DND-41 (cell line): ENCODE data around the gene KSR2.

Experiments
- ATAC-seq: fragments of 200-7000 bp; cut with Tn5 transposase; 3 replicates; pipeline ENCODE4 v1.9.1; 2021; ENCODE audit warnings: low read depth; ENCODE audit not compliant: insufficient read depth
- DNase-seq: peaks from one replicate; pipeline ENCODE4 v3.0.0-alpha.2; 2020
- H2AFZ ChIP-seq: 2 replicates; pipeline ENCODE4 v1.6.0; 2012; ENCODE audit warnings: low read depth, low read length
- H3K27ac ChIP-seq: 2 replicates; pipeline ENCODE4 v1.5.1; 2012; ENCODE audit warnings: low read length, inconsistent platforms
- H3K27me3 ChIP-seq: fragments of 200-600 bp; sonication (generic); 2 replicates; pipeline ENCODE4 v1.6.0; 2012; ENCODE audit warnings: low read length, mild to moderate bottlenecking, inconsistent platforms; ENCODE audit not compliant: insufficient read depth, poor library complexity
- H3K36me3 ChIP-seq: 2 replicates; pipeline ENCODE4 v1.5.1; 2012; ENCODE audit warnings: low read length, inconsistent platforms; ENCODE audit not compliant: insufficient read depth
- H3K4me1 ChIP-seq: 2 replicates; pipeline ENCODE4 v1.5.1; 2012; ENCODE audit warnings: mild to moderate bottlenecking, low read length; ENCODE audit not compliant: insufficient read depth
- H3K4me2 ChIP-seq: 2 replicates; pipeline ENCODE4 v1.6.0; 2012; ENCODE audit warnings: mild to moderate bottlenecking, moderate library complexity, low read length, inconsistent platforms; ENCODE audit not compliant: insufficient read depth
- H3K4me3 ChIP-seq, 2 experiments: fragments of 200-600 bp in 1 of 2; shearing (Covaris generic) in 1 of 2; 2 replicates each; pipeline ENCODE4 v1.5.1; 2012 to 2016; ENCODE audit warnings: inconsistent platforms in 2 of 2, low read length in 2 of 2, mild to moderate bottlenecking in 2 of 2, low read depth in 1 of 2, moderate library complexity in 1 of 2
- H3K79me2 ChIP-seq: 2 replicates; pipeline ENCODE4 v1.6.0; 2012; ENCODE audit warnings: low read length, inconsistent platforms; ENCODE audit not compliant: insufficient read depth
- H3K9ac ChIP-seq: 2 replicates; pipeline ENCODE4 v1.6.0; 2012; ENCODE audit warnings: low read depth, mild to moderate bottlenecking, inconsistent platforms, low read length, moderate library complexity
- H3K9me3 ChIP-seq: 2 replicates; pipeline ENCODE4 v1.5.1; 2012; ENCODE audit warnings: low read length, moderate library complexity, mild to moderate bottlenecking, inconsistent platforms; ENCODE audit not compliant: insufficient read depth, severe bottlenecking
- H4K20me1 ChIP-seq: 2 replicates; pipeline ENCODE4 v1.6.0; 2012; ENCODE audit warnings: low read length; ENCODE audit not compliant: insufficient read depth
- EZH2 ChIP-seq: IDR thresholded peaks from 3 replicates; pipeline ENCODE4 v1.6.1; 2012; ENCODE audit warnings: borderline replicate concordance, low read depth, mild to moderate bottlenecking, moderate library complexity, low read length, inconsistent platforms; ENCODE audit not compliant: severe bottlenecking
- TF ChIP-seq, protein P1 (sequence below): IDR thresholded peaks from 2 replicates; pipeline ENCODE4 v1.5.1; 2012; ENCODE audit warnings: borderline replicate concordance, low read length, moderate library complexity, mild to moderate bottlenecking; ENCODE audit not compliant: poor library complexity, severe bottlenecking; ENCODE audit errors: extremely low read depth

Gene KSR2

DNA sequence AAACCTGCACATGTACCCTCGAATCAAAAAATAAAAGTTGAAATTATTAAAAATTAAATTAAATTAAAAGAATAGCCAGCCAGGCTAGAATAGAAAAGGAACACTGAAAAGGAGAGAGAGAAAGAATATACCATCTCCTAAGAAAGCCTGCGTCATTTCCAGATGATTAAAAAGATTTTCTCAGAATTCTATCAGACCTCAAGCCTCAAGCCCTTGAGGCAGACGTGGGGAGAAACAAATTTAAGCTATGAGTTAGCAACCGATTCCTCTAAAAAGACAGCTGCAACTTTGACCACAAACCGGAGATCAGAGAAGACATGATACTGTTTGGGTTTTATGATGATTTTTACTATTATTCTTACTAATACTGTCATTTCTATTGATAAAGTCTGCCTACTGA lies 138.3 kb downstream of the KSR2 start:
- Histone ChIP-seq H3K79me2 (no peaks in the 10 kb centered on the region), H3K9ac (no peak overlapping the region; the same call in 1 of the 2 replicates), H3K27ac (peak overlapping the region; percentile 84), H3K4me3 (no peak overlapping the region), H3K36me3 (peaks cover 4% of the 10 kb centered on the region; the same call in 1 of the 2 replicates), H4K20me1 (no peaks in the 10 kb centered on the region), H3K27me3 (no peaks in the 10 kb centered on the region), H3K4me2 (peak overlapping the region; percentile 35; the same call in 1 of the 2 replicates), H2AFZ (no peak overlapping the region), H3K4me1 (peaks cover 33% of the 10 kb centered on the region), H3K9me3 (peaks cover 21% of the 10 kb centered on the region)
- DNase-seq (peak; percentile 69), ATAC-seq (peak; percentile 92)
- TF ChIP-seq, protein P1, sequence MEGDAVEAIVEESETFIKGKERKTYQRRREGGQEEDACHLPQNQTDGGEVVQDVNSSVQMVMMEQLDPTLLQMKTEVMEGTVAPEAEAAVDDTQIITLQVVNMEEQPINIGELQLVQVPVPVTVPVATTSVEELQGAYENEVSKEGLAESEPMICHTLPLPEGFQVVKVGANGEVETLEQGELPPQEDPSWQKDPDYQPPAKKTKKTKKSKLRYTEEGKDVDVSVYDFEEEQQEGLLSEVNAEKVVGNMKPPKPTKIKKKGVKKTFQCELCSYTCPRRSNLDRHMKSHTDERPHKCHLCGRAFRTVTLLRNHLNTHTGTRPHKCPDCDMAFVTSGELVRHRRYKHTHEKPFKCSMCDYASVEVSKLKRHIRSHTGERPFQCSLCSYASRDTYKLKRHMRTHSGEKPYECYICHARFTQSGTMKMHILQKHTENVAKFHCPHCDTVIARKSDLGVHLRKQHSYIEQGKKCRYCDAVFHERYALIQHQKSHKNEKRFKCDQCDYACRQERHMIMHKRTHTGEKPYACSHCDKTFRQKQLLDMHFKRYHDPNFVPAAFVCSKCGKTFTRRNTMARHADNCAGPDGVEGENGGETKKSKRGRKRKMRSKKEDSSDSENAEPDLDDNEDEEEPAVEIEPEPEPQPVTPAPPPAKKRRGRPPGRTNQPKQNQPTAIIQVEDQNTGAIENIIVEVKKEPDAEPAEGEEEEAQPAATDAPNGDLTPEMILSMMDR: no peak
- no peak for TF ChIP-seq EZH2

GRCh38 chr12:117829108-117829507 lies 139.7 kb downstream of the KSR2 start:
- Histone ChIP-seq H3K36me3 (peaks cover 4% of the 10 kb centered on the region; the same call in 1 of the 2 replicates), H2AFZ (no peak overlapping the region), H3K27ac (peak overlapping the region; percentile 84), H3K79me2 (no peaks in the 10 kb centered on the region), H4K20me1 (no peaks in the 10 kb centered on the region), H3K4me2 (no peak overlapping the region), H3K9ac (no peak overlapping the region), H3K4me3 (peak overlapping the region in 1 of 2 experiments; percentile 2; a peak in 1 of 4 replicates), H3K9me3 (peaks cover 21% of the 10 kb centered on the region), H3K27me3 (no peaks in the 10 kb centered on the region), H3K4me1 (peaks cover 33% of the 10 kb centered on the region)
- ATAC-seq: no peak
- no peak for TF ChIP-seq EZH2
- TF ChIP-seq, protein P1: no peak
- no peak for DNase-seq

DNA sequence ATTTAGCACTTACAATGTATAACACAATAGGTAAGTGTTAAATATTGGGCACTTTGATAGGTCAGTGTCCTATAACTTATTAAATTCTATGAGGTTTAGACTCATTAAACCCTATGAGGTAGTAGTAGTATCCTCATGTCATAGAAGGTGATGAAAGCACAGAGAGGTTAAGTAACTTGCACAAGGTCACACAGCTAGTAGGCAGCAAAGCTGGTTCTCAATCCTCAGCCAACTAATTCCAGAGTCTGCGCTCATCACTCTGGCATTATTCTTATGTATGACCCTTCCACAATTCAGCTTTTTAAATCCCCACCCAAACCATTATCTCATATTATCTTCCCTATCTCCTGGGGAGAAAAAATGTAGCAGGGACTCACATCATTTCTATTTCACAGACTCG lies 141.1 kb downstream of the KSR2 start:
- Histone ChIP-seq H3K79me2 (no peaks in the 10 kb centered on the region), H2AFZ (no peak overlapping the region), H4K20me1 (no peaks in the 10 kb centered on the region), H3K4me2 (no peak overlapping the region), H3K27ac (no peak overlapping the region), H3K4me1 (peaks cover 33% of the 10 kb centered on the region), H3K36me3 (peaks cover 4% of the 10 kb centered on the region; the same call in 1 of the 2 replicates), H3K4me3 (no peak overlapping the region), H3K9me3 (peaks cover 21% of the 10 kb centered on the region), H3K9ac (no peak overlapping the region), H3K27me3 (no peaks in the 10 kb centered on the region)
- DNase-seq (no peak), ATAC-seq (no peak)
- no peak for TF ChIP-seq EZH2
- TF ChIP-seq, protein P1: no peak
